Measurements from ENCODE around the gene USP12. TPM values are rescaled to one million over a fixed set of nuclear protein-coding genes. Genes with fewer than 3 reads are reported as not detected.
"Not testable (repeated sequence)": the region's sequence is repeated elsewhere in the genome, so short reads cannot be mapped to it uniquely, and the experiment has no call there.

Gene USP12
- polyA plus RNA-seq, 12 donors: 17.3 to 29.3 (median 25.5) TPM; not detected in 1

GRCh38 chr13:27125357-27126282, 46.0 kb downstream of the USP12 start:
- DNase-seq: no peak

GRCh38 chr13:27124571-27124970, 47.0 kb downstream of the USP12 start:
- no peak for DNase-seq

GRCh38 chr13:27123445-27123844, 48.2 kb downstream of the USP12 start:
- not testable (repeated sequence) for DNase-seq

DNA sequence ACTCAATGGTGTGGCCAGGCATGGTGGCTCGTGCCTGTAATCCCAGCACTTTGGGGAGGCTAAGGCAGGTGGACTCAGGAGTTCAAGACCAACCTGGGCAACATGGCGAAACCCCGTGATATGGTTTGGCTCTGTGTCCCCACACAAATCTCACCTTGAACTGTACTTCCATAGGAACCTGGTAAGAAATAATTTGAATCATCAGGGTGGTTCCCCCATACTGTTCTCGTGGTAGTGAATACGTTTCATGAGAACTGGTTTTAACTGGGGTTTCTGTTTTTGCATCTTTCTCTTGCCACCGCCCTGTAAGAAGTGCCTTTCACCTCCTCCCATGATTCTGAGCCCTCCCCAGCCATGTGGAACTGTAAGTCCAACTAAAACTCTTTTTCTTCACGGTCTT, 49.6 kb downstream of the USP12 start:
- no peak for DNase-seq

GRCh38 chr13:27120811-27121210, 50.8 kb downstream of the USP12 start:
- DNase-seq: no peak

- DNase-seq: no peak
Measured at GRCh38 chr13:27120011-27120410, 51.6 kb downstream of the USP12 start.

DNA sequence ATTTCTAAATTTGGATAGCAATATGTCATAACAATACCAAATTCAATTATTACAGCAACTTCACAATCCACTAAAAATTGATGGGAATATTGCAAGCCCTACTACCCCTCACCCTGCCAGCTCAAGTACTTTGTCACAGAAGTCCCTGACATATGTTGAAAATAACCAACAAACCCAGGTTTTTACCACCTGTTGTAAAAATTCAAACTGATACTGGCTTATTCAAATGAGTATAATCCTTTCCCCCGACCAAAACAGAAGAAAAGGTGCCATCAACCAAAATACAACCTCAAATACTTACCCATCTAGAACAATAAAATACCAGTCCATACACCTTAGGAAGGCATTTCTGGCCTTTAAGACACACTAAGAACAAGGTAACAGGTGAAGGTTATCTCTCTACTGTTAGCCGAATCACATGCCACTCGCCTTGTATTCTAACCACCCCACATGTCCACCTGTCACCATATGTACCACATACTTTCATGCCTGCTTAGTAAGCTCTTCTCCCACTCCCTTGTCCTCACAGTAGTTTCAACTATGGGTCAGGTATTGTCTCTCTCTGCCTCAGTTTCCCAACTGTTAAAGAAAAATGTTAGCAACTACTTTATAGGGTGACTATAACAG, 53.1 kb downstream of the USP12 start:
- no peak for DNase-seq

GRCh38 chr13:27117952-27118351, 53.7 kb downstream of the USP12 start:
- DNase-seq: no peak

DNA sequence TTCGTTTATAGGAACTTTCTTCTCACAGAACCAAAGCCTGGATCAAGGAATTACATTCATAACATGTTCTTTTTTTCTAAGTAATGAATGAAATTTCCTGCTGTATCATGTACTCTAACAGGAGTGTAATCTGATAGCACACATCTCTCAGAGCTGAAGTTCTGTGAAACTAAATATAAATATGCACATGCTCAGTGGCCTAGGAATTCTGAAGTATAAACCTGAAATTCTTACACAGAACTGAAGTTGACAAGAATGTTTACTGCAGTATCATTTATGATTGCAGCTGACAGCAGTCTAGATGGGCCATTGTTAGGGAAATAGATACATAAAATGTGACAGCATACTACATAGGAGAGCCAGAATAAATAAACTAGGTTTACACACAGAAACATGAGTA, 54.5 kb downstream of the USP12 start:
- no peak for DNase-seq

GRCh38 chr13:27113436-27113835, 58.2 kb downstream of the USP12 start:
- no peak for DNase-seq

GRCh38 chr13:27112006-27112405, 59.6 kb downstream of the USP12 start:
- no peak for DNase-seq

DNA sequence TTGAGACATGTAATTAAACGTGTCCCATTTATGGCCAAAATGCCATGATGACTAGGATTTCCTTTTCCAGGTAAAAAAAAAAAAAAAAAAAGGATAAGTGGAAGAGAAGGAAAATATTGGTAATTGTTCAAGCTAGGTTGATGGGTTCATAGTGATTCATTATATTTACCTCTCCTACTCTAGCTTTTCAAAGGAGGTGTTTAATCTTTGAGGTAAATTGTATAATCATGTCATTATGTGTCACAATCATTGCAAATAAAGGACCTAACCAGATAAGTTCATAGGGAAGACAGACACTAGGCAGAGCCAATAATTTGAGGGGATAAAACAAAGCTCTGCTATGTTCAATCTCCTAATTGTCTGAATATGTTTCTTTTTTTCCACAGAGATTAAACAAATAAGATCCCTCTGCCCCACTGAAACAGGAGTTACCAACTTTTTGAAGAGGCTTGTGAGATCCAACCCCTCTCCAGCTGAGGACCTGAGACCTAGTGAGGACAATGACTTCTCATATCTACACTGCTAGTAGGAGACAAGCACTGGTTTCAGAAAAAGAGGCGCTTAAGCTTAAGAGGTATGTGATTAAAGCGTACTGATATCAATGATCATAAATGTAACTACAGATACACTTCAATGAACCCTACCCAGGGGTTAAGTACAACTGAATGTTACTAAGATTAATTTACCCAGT, 61.4 kb downstream of the USP12 start:
- no peak for DNase-seq

DNA sequence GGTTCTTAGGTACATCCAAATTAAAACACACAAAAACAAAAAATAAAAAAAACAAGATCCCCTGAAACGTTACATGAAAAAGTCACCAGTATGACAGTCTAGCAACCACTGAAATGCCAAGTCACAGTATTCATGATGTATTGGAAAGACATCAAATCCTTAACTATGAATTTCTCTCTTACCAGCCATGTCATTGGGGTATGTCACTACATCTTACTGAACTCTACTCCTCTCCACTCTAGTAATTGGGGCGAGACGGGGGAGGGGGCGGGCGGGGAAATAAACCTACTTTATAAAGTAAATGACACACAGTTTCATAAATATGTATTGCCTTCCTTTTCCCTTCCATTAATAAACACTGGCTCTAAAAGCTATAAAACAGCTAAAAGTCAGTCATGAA, 65.5 kb downstream of the USP12 start:
- no peak for DNase-seq

DNA sequence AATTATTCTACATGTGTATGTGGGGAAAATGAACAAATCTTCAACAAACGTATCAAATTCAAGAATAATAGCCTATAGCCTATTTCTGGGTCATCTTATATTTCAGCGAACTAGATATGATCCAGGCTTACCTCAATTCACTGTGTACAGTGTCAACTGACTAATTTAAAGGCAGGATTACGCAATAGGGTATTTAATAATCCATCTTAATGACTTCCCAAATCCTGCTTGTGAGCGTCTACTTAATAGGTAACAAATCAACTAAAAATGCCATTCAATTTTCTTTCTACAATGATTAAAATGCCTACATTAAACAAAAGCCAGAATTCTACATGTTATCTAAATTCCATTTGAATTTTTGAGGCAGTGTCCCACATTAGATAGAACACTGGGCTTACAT, 67.0 kb downstream of the USP12 start:
- DNase-seq: no peak

GRCh38 chr13:27101847-27102246, 69.8 kb downstream of the USP12 start:
- DNase-seq: no peak

GRCh38 chr13:27101289-27101688, 70.3 kb downstream of the USP12 start:
- no peak for DNase-seq

- no peak for DNase-seq
Measured at GRCh38 chr13:27097691-27098090, 73.9 kb downstream of the USP12 start.

DNA sequence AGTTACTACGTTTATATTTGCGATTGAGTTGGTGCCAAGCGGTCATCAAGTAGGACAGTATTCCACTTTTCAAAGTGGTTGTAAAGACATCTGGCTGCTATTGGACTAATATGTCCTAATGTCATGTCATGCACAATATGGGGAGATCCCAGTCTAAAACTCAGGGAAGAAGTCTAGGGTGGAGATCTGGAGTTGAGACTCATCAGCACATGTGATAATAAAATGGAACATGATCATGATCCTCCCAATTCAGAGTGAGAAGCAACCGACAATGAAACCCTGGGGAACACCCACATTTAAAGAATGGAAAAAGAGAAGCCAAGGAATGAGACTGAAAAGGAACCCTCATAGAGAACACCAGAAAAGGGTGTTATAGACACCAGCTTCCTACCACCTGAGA, 80.2 kb downstream of the USP12 start:
- DNase-seq: no peak

GRCh38 chr13:27088619-27089018, 83.0 kb downstream of the USP12 start:
- no peak for DNase-seq

DNA sequence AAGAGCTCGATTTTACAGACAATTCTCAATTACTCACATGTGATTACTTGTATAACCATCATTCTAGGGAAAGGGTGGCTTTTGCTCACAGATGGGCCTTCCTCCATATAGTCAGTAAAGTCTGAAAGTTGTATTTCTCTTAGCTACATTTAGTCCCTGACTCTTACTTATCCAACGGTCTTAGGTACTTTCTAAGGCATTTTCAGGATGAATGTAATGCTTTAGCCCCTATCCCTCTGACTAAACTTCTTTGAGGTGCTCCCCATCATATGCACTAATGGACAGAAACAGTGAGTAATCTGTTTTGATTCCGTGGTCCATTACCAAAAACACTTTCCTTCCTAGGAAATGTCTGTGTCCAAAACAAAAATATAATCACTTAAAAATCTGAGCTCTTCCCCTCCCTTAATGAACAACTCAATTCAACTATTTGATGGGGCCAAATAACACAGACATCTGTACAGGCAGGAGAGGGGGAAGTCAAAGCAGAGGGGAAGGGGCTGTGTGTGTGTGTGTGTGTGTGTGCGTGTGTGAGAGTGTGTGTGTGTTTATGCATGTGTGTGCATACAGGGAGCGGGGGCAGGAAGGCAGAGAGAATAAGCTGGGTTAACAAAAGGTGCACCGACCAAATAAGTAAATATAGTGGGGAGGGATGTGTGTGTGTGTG, 84.9 kb downstream of the USP12 start:
- no peak for DNase-seq

GRCh38 chr13:27083183-27083582, 88.4 kb downstream of the USP12 start:
- no peak for DNase-seq

Measured in muscle of arm (tissue), 12 donors.